NT2/D1 (cell line): ENCODE measurements around the gene CBX6.

ENCODE experiments used
- DNase-seq: peaks from one replicate; pipeline ENCODE4 v3.0.0-alpha.2; 2011; ENCODE audit warnings: low read depth, low spot score
- H3K27me3 ChIP-seq: 2 replicates; pipeline ENCODE4 v1.6.0; 2011; ENCODE audit warnings: mild to moderate bottlenecking; ENCODE audit not compliant: insufficient read length, insufficient read depth
- H3K36me3 ChIP-seq: 2 replicates; pipeline ENCODE4 v1.6.1; 2011; ENCODE audit warnings: mild to moderate bottlenecking, low read length, mixed read lengths; ENCODE audit not compliant: insufficient read depth, insufficient read length
- H3K4me1 ChIP-seq: 2 replicates; pipeline ENCODE4 v1.5.1; 2011; ENCODE audit not compliant: insufficient read depth, insufficient read length
- H3K4me3 ChIP-seq: 2 replicates; pipeline ENCODE4 v1.5.1; 2011; ENCODE audit warnings: low read depth; ENCODE audit not compliant: insufficient read length
- H3K9ac ChIP-seq: 2 replicates; pipeline ENCODE4 v1.6.0; 2011; ENCODE audit warnings: low read depth; ENCODE audit not compliant: insufficient read length
- H3K9me3 ChIP-seq: 2 replicates; pipeline ENCODE4 v1.5.1; 2011; ENCODE audit warnings: mild to moderate bottlenecking, low read length; ENCODE audit not compliant: insufficient read depth
- SUZ12 ChIP-seq: IDR thresholded peaks from 2 replicates; pipeline ENCODE4 v1.6.1; 2011; ENCODE audit not compliant: insufficient read length, insufficient read depth; ENCODE audit errors: extremely low read depth
- YY1 ChIP-seq: IDR thresholded peaks from 2 replicates; pipeline ENCODE4 v1.6.1; 2011; ENCODE audit not compliant: insufficient read length, insufficient read depth
- ZNF274 ChIP-seq: IDR thresholded peaks from 2 replicates; pipeline ENCODE4 v1.6.1; 2011; ENCODE audit warnings: mild to moderate bottlenecking, low read depth, low read length

CBX6 gene

GRCh38 chr22:38901111-38901641 lies 29.2 kb upstream of the CBX6 start:
- Histone ChIP-seq H3K4me3 (no peak overlapping the region), H3K9me3 (peaks cover 39% of the 10 kb centered on the region), H3K36me3 (no peaks in the 10 kb centered on the region), H3K9ac (no peak overlapping the region), H3K27me3 (no peaks in the 10 kb centered on the region), H3K4me1 (no peaks in the 10 kb centered on the region)
- no peak for DNase-seq
- TF ChIP-seq SUZ12 (no peak), YY1 (no peak), ZNF274 (no peak)

- TF ChIP-seq ZNF274 (no peak), YY1 (no peak), SUZ12 (no peak)
- H3K27me3 ChIP-seq = no peaks in the 10 kb centered on the region
- H3K36me3 ChIP-seq = no peaks in the 10 kb centered on the region
- no peak overlapping the region for H3K9ac ChIP-seq
- H3K9me3 ChIP-seq = peaks cover 34% of the 10 kb centered on the region
- no peak overlapping the region for H3K4me3 ChIP-seq
- no peaks in the 10 kb centered on the region for H3K4me1 ChIP-seq
- DNase-seq = no peak
These were observed 28.7 kb upstream of the CBX6 start for GRCh38 chr22:38900677-38901076.

GRCh38 chr22:38891256-38891655 lies 19.2 kb upstream of the CBX6 start:
- TF ChIP-seq ZNF274 (no peak), SUZ12 (no peak), YY1 (no peak)

GRCh38 chr22:38890377-38890776 lies 18.4 kb upstream of the CBX6 start:
- no peak for DNase-seq
- Histone ChIP-seq H3K27me3 (no peaks in the 10 kb centered on the region), H3K9me3 (no peaks in the 10 kb centered on the region), H3K36me3 (no peaks in the 10 kb centered on the region), H3K4me3 (no peak overlapping the region), H3K4me1 (no peaks in the 10 kb centered on the region), H3K9ac (no peak overlapping the region)
- TF ChIP-seq YY1 = no peak
- no peak for TF ChIP-seq ZNF274
- no peak for TF ChIP-seq SUZ12

More at GRCh38 chr22:38891256-38891655, 19.2 kb upstream of the CBX6 start:
- Histone ChIP-seq H3K36me3 (no peaks in the 10 kb centered on the region), H3K9ac (no peak overlapping the region), H3K4me3 (no peak overlapping the region), H3K27me3 (no peaks in the 10 kb centered on the region), H3K4me1 (no peaks in the 10 kb centered on the region), H3K9me3 (no peaks in the 10 kb centered on the region)
- DNase-seq = no peak

GRCh38 chr22:38886333-38886732 lies 14.3 kb upstream of the CBX6 start:
- Histone ChIP-seq H3K9me3 (no peaks in the 10 kb centered on the region), H3K4me3 (no peak overlapping the region), H3K9ac (no peak overlapping the region), H3K4me1 (peaks cover 3% of the 10 kb centered on the region), H3K36me3 (no peaks in the 10 kb centered on the region), H3K27me3 (peaks cover 3% of the 10 kb centered on the region)
- TF ChIP-seq YY1 = no peak
- TF ChIP-seq ZNF274 = no peak
- TF ChIP-seq SUZ12 = no peak
- no peak for DNase-seq

GRCh38 chr22:38882972-38883622 lies 11.1 kb upstream of the CBX6 start:
- DNase-seq = no peak
- H3K4me1 ChIP-seq = peaks cover 3% of the 10 kb centered on the region
- H3K36me3 ChIP-seq = no peaks in the 10 kb centered on the region
- no peak overlapping the region for H3K4me3 ChIP-seq
- peaks cover 8% of the 10 kb centered on the region for H3K27me3 ChIP-seq
- TF ChIP-seq ZNF274 = no peak
- TF ChIP-seq YY1 = no peak
- TF ChIP-seq SUZ12 = no peak
- H3K9me3 ChIP-seq = no peaks in the 10 kb centered on the region
- no peak overlapping the region for H3K9ac ChIP-seq

- no peak for DNase-seq
- H3K9me3 ChIP-seq = no peaks in the 10 kb centered on the region
- H3K4me3 ChIP-seq = no peak overlapping the region
- peaks cover 8% of the 10 kb centered on the region for H3K27me3 ChIP-seq
- no peaks in the 10 kb centered on the region for H3K36me3 ChIP-seq
- peaks cover 3% of the 10 kb centered on the region for H3K4me1 ChIP-seq
- H3K9ac ChIP-seq = no peak overlapping the region
- TF ChIP-seq YY1 = no peak
These were observed 10.2 kb upstream of the CBX6 start for GRCh38 chr22:38881997-38882879.
